NOMO-1 (cell line): ENCODE results near the gene GP5.

Source experiments
- DNase-seq, 2 experiments: peaks; one replicate each; lab custom pipeline; 2025; ENCODE audit not compliant: unreplicated experiment in 2 of 2; lab: John Stamatoyannopoulos, UW

GP5 gene, protein sequence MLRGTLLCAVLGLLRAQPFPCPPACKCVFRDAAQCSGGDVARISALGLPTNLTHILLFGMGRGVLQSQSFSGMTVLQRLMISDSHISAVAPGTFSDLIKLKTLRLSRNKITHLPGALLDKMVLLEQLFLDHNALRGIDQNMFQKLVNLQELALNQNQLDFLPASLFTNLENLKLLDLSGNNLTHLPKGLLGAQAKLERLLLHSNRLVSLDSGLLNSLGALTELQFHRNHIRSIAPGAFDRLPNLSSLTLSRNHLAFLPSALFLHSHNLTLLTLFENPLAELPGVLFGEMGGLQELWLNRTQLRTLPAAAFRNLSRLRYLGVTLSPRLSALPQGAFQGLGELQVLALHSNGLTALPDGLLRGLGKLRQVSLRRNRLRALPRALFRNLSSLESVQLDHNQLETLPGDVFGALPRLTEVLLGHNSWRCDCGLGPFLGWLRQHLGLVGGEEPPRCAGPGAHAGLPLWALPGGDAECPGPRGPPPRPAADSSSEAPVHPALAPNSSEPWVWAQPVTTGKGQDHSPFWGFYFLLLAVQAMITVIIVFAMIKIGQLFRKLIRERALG

GRCh38 chr3:194399166-194399565 is at the start of gene GP5:
TSS of gene GP5 (minus strand) at chr3:194399266. CDS start at chr3:194398282, 984 bp downstream.
- no peak for DNase-seq

GRCh38 chr3:194447657-194448056 is 48.6 kb upstream of the GP5 start:
- DNase-seq = no peak

DNA sequence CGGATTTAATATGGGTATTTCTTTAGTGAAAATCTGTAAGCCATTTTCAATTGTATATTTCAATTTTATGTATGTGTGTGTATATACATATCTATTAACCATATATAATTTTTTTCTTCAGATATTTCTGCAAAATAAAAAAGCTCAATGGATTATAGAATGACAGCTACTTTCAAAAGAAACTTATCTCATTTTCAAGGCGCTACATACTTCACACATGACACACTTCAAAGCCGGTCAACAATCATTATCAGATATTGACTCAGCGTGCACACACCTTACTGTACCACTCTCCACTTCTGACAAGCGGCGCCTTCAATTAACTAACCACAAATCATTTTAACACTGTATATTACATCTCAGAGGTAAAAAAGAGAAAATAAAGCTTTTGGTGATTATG is 48.1 kb upstream of the GP5 start:
- DNase-seq = no peak

GRCh38 chr3:194446754-194447153 is 47.7 kb upstream of the GP5 start:
- DNase-seq = no peak

GRCh38 chr3:194446172-194446571 is 47.1 kb upstream of the GP5 start:
- no peak for DNase-seq

- DNase-seq = no peak
Observed at GRCh38 chr3:194443901-194444300, 44.8 kb upstream of the GP5 start.

DNA sequence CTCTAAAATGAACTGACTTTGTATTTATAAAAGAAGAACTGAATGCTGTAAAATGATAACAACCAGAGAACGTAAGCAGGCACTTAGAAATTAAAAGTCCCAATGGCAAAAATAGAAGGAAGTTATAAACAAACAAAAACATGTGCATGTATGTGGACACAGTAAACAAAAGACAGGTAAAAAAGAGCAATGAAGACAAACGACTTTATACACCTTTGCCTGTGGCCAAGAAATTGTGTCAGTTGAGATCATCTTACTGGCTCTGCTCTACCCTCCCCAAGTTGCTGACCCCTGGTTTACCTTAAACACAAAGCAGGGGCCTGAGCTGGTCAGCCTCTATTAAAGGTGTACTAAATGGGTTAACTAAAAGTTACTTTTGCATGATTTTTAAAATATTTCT is 41.7 kb upstream of the GP5 start:
- DNase-seq = no peak

DNA sequence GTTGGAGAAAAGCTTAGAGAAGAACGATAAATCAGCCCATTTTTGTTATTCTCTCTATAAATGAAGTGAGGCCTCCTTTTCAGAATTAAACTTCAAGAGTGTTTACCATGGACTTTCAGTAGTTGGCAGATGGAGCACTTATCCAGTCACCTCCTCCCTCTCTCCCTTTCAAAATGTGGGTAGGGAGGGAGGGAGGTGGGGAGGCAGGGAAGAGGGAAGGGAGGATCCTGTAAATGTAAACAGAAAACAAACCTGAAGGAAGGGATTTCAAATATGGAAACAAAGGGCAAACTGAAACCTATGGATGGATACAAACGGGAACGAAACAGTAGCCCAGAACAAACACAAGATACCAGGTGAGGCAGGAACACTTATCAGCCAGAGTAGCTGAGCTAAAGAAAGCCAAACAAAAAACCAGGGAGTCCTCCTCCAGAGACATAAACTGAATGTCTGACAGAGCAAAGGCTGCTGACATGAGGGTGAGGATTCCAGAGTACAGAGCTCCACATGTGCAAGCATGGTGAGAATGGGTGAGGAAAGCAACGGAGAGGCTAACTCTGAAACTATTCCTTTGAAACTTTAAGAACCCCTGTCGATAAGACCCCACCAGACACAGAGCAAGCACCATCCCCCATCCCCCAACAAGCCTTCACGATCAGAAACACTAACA is 41.0 kb upstream of the GP5 start:
- no peak for DNase-seq

GRCh38 chr3:194434503-194434902 is 35.4 kb upstream of the GP5 start:
- no peak for DNase-seq

DNA sequence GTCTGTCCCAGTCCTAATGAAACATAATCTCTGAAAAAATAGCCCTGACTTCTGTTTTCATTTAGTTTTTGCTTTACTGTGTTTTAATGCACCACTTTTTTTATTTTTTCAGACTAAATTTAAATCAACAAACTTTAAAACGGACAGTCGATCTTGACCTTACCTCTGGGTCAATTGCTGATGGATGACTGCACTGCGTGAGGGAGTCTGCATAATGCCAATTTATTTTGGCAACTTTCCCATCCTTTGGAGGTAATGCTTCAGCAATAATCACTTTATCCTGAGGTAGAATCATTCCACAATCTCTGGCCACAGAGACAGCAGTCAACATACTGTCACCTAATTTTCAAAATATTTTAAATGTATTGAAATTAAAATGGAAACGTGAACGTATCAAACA is 32.5 kb upstream of the GP5 start:
- DNase-seq = no peak

DNA sequence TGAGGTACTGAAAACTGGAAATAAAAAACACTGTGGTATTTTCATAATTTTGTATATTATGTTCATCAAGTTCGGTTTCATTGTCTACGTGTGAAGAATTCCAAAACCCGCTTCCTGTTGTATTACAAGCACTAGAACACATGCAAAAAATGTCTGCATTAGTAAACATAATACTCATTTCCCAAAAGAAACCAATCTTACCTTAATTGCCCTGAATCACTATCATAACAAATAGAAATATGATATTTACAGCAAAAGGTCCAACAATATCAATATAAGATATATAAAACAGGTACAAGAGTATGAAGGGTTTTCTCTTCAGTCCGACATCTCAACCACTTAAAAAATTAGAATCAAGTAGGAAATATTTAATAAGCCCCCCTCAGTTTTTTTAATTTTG is 26.3 kb upstream of the GP5 start:
- no peak for DNase-seq

DNA sequence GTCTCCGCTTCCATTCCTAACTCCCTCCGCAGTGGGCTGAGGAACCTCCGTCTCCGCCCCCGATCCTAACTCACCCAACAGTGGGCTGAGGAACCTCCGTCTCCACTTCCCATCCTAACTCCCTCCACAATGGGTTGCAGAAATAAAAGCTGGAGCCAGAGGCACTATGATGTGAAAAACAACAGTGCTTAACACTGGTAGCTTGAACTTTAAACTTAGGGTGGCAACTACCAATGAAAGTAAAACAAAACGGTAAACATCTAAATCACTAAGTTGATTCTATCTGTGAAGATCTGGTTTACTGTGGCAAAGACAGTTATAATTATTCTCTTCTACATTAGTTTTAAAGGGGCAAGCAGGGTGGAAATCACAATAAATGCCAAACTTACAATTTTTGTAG is 25.9 kb upstream of the GP5 start:
- no peak for DNase-seq

- no peak for DNase-seq
Observed at GRCh38 chr3:194424373-194424772, 25.3 kb upstream of the GP5 start.

GRCh38 chr3:194423317-194423716 is 24.3 kb upstream of the GP5 start:
- DNase-seq = no peak

DNA sequence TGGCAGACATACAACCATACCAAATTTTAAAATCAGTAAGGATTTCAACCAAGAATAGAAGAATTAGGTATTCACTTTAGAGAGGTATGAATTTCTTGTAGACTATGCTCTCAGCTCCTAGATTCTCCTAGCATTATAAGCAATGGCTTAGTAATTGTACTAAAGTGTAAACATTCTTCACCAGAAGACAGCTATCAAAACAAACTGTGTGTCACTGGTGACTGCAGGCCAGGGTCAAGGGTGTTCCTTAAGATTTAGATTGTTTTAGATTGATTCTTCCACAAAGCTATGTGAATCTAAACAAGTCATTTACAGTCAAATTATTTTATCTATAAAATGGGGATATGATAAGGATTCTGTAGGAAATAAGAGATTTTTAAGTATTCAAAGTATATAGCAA is 23.1 kb upstream of the GP5 start:
- no peak for DNase-seq

- no peak for DNase-seq
Observed at GRCh38 chr3:194418671-194419070, 19.6 kb upstream of the GP5 start.

- DNase-seq = no peak
Observed at GRCh38 chr3:194407423-194407822, 8.4 kb upstream of the GP5 start.

DNA sequence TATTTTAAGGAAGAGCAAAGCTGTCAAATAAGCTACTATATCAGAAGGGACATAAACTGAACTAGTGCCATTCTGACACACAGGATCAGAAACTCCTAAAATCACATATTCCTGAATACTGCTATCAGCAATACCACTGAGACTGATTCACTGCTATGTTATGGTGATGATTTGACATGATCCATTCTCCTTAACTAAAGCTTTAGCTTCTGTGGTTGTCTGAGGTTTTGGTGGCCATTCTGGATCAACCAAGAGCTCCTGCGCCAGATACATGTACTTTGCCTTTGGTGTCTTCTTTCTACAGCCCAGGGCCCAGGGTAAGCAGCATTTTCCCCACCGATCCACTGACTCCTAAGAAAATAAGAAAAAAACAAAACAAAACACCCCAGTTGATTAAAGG is 6.7 kb upstream of the GP5 start:
- DNase-seq = no peak

DNA sequence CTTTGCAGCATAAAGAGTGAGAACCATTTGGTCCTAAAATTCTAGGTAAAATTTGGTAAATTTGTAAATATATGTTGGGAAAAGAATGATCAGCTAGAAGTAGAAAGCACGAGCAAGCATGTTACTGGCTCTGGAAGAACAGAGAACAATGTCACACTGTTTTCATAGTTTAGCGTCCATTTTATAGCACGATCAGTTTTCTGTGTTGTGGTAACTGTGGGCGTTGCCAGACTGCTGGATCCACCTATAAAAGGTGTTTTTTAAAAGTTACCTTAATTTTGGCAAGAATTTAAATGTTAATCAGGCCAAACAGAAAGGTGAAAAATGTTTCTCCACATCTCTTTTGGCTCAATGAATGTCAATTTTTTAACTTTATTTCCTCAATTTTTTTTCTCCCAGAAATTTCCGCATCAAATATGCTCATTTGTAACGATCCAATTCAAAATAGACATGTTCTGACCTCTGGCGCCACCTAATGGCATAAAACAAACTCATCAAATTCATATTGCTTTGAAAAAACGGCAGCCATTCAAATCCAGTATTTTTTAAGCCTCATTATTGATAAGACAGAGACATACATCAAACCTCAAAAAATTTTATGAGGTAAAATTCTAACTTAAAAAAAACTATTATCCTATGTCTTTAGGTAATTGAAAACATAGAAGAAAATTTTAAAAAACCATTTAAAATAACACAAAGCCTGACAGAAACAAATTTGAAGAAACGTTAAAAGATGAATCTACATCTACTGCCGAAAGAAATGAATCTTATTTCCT is 5.5 kb upstream of the GP5 start:
- DNase-seq = peak in 1 of 2 experiments; percentile 61

GRCh38 chr3:194401868-194402329 is 2.8 kb upstream of the GP5 start:
- DNase-seq = no peak

DNA sequence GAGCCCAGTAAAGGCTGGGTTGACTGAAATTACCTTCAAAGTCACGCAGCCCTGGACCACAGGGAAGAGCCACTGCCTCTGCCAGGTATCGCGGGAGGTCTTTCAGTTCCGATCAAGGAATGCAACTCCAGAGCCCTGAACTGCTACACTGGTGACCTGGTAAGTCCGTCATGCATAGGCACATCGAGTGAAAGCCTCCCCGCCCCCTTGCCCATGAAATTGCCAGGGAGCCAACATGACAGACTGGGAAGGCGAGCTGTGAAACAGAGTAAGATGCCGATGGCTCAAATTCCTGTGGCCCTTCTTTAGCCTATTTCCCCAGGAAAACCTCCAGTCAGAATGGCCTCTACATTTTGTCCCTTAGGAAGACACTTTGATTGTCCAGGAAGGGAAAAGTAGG is 2.3 kb upstream of the GP5 start:
- DNase-seq = no peak
